Measurements from ENCODE around the gene ST6GALNAC3.

ST6GALNAC3 gene

GRCh38 chr1:76591963-76592362 is 517.4 kb downstream of the ST6GALNAC3 start:
- POLR2A ChIA-PET = no interaction called here
- CTCF ChIA-PET = no interaction called here
- DNase-seq (ENCODE audit: low read depth, low spot score) = no peak
- no peak overlapping the region for H3K4me3 ChIP-seq (ENCODE audit: low read depth, low read length)
- TF ChIP-seq, protein P1, sequence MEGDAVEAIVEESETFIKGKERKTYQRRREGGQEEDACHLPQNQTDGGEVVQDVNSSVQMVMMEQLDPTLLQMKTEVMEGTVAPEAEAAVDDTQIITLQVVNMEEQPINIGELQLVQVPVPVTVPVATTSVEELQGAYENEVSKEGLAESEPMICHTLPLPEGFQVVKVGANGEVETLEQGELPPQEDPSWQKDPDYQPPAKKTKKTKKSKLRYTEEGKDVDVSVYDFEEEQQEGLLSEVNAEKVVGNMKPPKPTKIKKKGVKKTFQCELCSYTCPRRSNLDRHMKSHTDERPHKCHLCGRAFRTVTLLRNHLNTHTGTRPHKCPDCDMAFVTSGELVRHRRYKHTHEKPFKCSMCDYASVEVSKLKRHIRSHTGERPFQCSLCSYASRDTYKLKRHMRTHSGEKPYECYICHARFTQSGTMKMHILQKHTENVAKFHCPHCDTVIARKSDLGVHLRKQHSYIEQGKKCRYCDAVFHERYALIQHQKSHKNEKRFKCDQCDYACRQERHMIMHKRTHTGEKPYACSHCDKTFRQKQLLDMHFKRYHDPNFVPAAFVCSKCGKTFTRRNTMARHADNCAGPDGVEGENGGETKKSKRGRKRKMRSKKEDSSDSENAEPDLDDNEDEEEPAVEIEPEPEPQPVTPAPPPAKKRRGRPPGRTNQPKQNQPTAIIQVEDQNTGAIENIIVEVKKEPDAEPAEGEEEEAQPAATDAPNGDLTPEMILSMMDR (IDR thresholded peaks at IDR 0.05; ENCODE audit: insufficient read depth, low read length, missing control alignments) = no peak

- ChIA-PET POLR2A (no interaction called here), CTCF (no interaction called here)
- TF ChIP-seq, protein P1 (IDR thresholded peaks at IDR 0.05; ENCODE audit: insufficient read depth, low read length, missing control alignments) = no peak
- no peak overlapping the region for H3K4me3 ChIP-seq (ENCODE audit: low read depth, low read length)
- no peak for DNase-seq (ENCODE audit: low read depth, low spot score)
These were observed 518.6 kb downstream of the ST6GALNAC3 start for GRCh38 chr1:76593141-76593540.

- TF ChIP-seq, protein P1 (IDR thresholded peaks at IDR 0.05; ENCODE audit: insufficient read depth, low read length, missing control alignments) = no peak
- CTCF ChIA-PET = no interaction called here
These were observed 519.1 kb downstream of the ST6GALNAC3 start for GRCh38 chr1:76593618-76594017.

DNA sequence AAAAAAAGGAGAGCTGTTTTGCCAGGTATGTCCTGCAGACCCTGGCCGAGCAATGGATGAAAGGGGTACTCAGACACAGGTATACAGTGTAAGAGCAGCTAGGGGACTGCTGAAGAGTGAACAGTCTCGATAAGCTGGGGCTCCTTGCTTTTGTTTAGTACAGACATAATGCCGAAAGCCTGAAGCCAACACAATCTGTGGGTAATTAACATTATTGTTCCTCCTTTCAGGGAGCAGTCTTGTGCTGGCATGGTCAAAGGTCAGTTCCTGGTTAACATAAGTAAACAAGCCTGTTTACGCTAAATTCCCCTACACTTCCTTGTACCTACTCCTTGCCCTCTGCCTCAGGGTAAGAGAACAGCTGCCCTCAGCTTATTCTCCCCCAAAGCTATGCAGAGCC is 520.5 kb downstream of the ST6GALNAC3 start:
- ChIA-PET CTCF (no interaction called here), POLR2A (no interaction called here)
- no peak for DNase-seq (ENCODE audit: low read depth, low spot score)
- no peak overlapping the region for H3K4me3 ChIP-seq (ENCODE audit: low read depth, low read length)
- TF ChIP-seq, protein P1 (IDR thresholded peaks at IDR 0.05; ENCODE audit: insufficient read depth, low read length, missing control alignments) = no peak

More at GRCh38 chr1:76593618-76594017, 519.1 kb downstream of the ST6GALNAC3 start:
- DNase-seq (ENCODE audit: low read depth, low spot score) = no peak
- POLR2A ChIA-PET = no interaction called here
- no peak overlapping the region for H3K4me3 ChIP-seq (ENCODE audit: low read depth, low read length)

- CTCF ChIA-PET = no interaction called here
- H3K4me3 ChIP-seq (ENCODE audit: low read depth, low read length) = no peak overlapping the region
- TF ChIP-seq, protein P1 (IDR thresholded peaks at IDR 0.05; ENCODE audit: insufficient read depth, low read length, missing control alignments) = no peak
- POLR2A ChIA-PET = no interaction called here
- DNase-seq (ENCODE audit: low read depth, low spot score) = no peak
These were observed 526.9 kb downstream of the ST6GALNAC3 start for GRCh38 chr1:76601465-76601864.

DNA sequence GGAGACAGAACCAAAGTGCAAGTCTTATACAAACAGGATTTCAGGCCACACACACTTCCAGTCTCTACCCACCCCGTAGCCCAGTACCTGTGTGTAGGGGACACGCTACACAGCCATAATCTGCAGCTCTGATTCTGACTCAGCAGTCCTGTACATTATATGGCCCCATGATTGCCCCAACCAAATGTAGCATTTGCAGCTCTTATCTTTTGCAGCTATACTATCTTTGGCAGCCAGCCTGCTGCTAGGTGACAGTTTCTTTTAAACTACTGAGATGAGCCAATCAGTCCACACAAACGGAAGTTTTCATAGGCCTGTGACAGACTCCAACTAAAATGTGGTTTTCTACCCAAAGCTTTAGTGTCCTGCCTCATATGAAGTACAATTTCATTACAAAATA is 533.2 kb downstream of the ST6GALNAC3 start:
- CTCF ChIA-PET = no interaction called here
- no peak overlapping the region for H3K4me3 ChIP-seq (ENCODE audit: low read depth, low read length)
- DNase-seq (ENCODE audit: low read depth, low spot score) = no peak
- POLR2A ChIA-PET = no interaction called here
- TF ChIP-seq, protein P1 (IDR thresholded peaks at IDR 0.05; ENCODE audit: insufficient read depth, low read length, missing control alignments) = no peak

Measured in AG04449 (cell line).